ENCODE results near the gene RASGRF2.

Gene RASGRF2

GRCh38 chr5:80956272-80956671, 3.9 kb upstream of the RASGRF2 start:
- no peak for DNase-seq

DNA sequence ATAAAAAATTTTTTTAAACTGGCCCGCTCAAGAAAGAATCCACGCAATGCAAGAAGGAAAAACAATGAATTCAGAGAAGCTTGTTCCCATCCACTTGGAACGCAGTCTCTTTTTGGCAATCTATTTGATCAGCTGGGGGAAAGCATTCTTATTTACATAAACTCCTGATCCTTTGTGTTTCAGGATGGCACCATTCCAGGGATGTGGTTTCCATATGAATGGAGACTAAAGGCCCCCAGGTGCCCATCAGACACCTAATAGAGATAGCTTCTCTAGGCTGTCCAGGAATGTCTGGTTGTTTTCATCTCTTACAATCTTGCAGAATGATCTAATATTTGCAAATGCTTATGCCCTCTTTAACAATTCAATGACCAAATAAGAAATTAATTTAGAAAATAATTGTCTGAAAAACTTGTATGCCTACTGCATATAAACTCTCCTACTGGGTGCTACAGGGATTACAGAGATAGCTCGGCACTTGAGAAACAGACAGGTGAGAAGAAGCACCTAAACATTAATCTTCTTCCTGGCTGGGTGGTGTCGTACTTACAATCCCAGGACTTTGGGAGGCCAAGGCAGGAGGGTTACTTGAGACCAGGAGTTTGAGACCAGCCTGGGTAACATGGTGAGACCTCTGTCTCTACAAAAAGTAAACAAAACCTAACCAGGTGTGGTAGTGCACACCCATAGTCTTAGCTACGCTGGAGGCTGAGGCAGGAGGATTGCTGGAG, 3.0 kb upstream of the RASGRF2 start:
- no peak for DNase-seq

DNA sequence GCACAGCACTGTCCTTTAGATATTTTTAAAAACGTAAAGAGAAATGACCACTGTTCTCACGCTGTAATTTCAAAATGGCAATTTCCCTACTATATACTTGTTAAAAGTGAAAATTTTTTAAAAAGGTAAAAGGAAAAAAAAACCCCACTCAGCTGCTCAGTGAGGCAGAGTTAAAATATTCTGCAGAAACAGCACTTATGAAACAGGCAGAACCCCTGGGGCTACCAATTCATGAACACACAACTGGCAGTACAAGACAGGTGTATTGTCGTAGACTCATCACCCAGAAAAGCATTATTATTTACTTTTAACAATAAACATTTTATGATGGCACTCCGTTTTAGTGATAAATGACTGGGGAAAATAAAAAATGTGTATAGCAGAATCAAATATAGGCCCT, 1.5 kb upstream of the RASGRF2 start:
- DNase-seq = no peak

DNA sequence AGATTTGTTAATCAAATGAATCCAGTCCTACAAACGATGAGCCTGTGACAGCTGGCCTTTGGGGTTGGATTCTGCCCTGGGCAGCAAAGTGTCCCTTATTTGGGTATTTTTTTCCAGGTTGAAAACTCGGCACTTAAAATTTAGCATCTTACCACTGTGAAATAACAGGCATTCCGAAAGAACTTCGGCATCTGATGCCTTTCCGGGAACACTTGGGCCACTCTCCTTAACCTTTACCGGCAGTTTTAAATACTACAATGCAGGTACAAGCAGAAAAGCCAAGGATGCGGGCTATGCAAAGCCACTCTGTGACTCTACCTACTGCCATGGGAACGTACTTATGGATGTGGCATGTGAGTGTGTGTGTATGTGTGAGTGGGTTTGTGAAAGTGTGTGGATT, 1.0 kb upstream of the RASGRF2 start:
- DNase-seq = no peak

GRCh38 chr5:80960531-80961375, 590 bp downstream of the RASGRF2 start:
- no peak for DNase-seq

DNA sequence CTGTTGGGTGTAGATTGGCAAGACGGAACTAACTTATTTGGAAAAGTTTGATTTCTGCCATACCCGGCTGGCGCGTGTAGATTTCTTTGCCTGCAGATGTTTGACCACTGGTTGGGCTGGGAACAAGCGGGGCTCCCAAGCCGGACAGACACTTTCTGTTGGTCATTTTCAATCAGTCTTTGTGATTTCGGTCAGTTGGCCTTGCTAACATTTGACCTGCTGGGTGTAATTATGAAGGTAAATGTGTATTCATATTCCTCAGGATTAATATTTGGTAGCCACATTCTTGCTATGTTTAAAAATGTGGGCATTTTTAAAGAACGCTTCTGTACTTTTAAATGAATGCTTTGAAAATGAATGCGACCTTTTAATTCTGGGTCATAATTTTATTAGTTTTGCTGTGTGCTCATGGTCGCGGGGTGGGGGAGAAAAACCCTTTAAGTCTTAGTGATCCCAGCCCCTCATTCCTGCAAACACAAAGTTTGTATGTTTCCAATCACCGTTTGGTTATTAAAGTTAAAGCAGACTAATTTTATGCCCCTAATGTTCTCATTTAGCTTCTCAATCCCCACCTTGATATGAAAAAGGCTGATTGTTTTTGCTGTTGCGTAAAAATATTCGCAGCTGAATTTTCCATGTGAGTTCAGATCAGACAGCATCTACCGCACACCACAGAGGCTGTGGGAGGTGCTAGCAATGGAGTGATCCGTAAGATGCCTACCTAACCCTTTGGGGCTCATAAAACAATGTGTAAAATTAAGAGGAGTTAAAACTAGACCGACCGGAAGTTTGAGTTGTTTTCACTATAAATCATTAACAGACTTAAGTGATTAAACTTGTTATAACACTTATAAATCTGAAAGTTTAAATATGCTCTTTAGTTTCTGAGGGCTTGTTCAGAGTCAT, 1.5 kb downstream of the RASGRF2 start:
- no peak for DNase-seq

GRCh38 chr5:80962630-80963520, 2.7 kb downstream of the RASGRF2 start:
- no peak for DNase-seq

- no peak for DNase-seq
Measured at GRCh38 chr5:80963521-80963895, 3.3 kb downstream of the RASGRF2 start.

DNA sequence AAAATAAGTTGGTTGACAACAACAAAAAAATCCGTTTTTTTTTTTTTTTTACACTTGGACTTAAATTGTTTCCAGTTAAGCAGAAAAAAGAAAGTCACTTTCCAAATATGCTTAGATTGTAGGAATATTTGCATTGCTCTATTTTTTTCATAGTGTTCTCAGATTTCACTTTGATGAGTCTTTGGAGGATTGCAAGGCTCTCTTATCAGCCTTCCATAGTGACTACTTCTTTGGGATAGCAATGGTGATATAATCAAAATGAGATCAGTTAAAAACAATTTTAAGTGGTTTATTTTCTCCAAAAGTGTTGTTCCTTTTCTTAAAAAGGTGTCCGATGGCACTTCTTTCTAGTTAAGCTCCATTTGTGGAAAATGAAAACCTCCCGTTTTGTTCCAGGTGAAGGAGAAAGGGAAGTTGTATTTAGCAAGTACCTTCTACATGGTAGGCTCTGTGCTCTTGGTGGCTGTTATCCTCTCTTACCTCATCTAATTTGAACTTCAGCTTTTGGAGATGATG, 3.9 kb downstream of the RASGRF2 start:
- DNase-seq = no peak

- DNase-seq = no peak
Measured at GRCh38 chr5:80964491-80964890, 4.3 kb downstream of the RASGRF2 start.

DNA sequence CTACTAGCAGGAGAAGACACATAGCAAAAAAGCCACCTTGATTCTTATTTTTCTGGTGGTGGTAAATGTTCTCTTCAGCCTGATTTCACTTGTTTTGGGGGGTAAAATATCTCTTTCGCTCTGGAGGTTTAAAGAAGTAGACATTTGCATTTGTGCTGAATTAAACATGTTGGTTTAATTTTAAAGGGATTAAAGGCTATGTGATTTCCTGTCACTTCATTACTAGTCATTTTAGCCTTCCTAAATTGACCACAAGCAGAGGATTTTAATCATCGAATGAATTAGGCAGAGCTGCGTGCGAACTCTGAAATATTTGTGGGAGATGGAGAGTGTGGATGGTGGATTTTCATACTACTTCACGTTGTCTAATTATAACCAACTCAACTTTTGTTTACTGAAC, 4.8 kb downstream of the RASGRF2 start:
- DNase-seq = no peak

GRCh38 chr5:80967500-80968181, 7.5 kb downstream of the RASGRF2 start:
- no peak for DNase-seq

DNA sequence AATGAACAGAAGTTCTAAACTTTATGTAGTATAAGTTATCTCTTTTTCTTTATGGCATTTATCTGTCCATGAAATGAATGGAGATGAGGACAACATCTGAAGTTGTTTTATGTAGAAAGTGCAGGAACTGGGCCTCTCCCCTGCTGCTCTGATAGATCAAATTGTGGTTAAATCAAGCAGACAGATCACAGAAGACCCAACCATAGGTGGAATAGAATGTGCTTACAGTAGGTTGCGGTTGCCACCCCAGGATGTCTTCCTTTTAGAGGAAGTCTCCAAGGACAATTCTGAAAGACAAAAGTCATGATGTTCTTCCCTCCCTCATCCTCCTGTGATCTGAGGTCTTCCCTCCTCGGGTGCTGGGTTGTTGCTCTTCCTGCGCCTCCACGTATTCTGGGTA, 12.9 kb downstream of the RASGRF2 start:
- no peak for DNase-seq

DNA sequence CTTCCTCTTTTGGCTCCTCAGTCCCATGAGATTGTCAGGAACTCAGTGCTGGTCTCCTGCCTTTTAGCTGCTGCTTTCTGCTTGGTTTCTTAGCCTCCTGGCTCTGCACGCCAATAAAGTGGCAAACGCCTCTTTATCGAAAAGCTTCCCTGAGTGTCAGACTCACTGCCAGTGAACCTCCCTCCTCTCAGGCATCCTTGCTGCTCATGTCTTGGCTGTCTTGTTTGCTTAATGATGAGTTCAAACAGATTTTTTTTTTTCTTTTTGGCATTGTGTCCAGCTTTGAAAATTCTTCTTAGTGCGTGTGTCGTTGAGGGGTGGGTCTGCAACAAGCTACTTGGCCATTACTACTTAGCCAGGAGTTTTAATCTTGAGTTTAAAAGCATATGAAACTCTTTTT, 14.9 kb downstream of the RASGRF2 start:
- DNase-seq = no peak

- DNase-seq = no peak
Measured at GRCh38 chr5:80976985-80977384, 16.8 kb downstream of the RASGRF2 start.

- no peak for DNase-seq
Measured at GRCh38 chr5:80977764-80978163, 17.6 kb downstream of the RASGRF2 start.

DNA sequence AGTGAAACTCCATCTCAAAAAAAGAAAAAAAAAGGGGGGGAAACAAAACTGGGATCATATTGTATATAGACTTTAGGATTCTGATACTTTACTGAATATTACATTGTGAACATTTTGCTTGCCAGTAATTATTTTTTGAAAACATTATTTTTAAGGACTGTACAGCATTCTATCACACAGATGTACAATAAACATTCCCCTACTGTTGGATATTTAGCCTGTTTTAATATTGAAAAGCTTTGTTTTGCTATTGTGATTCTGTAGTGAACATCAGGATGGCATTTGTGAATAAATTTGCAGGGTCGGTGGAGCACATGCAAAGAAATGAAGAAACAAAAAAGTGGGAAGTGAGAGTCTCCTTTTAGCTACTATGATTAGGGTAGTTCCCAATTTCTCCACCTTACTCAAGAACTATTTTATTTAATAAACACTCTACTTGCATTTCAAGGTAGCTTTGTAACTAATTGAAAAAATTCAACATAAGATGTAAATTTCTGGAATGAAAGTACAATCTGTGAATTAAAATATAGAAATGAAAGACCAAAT, 18.7 kb downstream of the RASGRF2 start:
- DNase-seq = no peak

DNA sequence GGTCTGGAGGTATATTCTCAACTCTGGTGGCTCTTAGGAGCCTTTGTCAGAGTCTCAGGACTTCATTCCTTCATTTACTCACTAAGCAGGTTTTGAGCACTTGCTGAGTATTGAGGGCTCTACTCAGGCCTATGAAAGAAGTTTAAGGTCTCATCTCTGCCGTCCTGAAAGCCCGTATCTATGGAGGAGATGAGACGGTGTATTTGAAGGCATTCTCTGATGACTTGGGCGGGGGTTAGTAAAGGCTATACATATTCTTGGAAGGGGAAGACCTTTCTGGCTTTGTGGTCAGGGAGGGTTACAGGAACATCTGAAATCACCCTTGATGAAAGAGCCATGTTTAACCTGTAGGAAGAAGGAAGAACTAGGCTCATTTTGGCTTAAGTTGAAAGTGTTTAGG, 21.9 kb downstream of the RASGRF2 start:
- no peak for DNase-seq

DNA sequence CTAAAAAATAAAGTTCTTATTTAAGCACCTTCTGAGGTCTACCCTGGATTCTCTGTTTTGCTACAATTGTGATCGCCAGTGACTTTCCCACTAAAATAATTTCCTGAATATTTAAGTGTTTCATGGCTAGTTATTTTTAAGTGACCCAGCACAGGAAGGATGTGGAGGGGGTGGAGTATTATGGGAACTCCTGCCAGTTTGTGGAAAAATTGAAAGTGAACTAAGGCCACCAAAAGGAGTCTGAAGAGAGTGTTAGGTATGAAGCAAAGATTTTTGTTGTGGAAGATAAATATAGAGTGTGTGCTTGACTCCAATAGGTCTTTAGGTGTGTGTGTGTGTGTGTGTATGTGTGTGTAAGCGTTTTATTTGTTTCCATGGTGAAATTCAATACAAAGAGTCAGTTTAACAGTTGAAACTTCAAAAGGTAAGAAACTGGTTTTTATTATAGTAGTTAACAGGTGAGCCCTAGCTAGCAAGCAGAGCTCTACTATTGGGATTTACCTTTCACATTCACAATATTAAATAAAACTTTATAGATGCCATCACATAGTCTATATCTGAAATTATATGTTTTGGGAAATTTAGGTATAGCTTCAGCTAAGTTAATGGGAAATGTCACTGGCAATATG, 25.6 kb downstream of the RASGRF2 start:
- no peak for DNase-seq

GRCh38 chr5:80986382-80986781, 26.2 kb downstream of the RASGRF2 start:
- no peak for DNase-seq
